Lower leg skin (tissue), 3 donors: ENCODE measurements around the gene SP6.

Experiments
- CTCF ChIP-seq, 3 donors: fragments of 450-650 bp; IDR thresholded peaks; one replicate each; pipeline ENCODE4 v1.5.1; 2016; ENCODE audit warnings: antibody characterized with exemption in 3 of 3, mild to moderate bottlenecking in 3 of 3, moderate library complexity in 2 of 3
- POLR2A ChIP-seq, 2 donors: fragments of 450-650 bp; IDR thresholded peaks; one replicate each; pipeline ENCODE4 v1.6.1; 2016 to 2017; ENCODE audit warnings: antibody characterized with exemption in 2 of 2, mild to moderate bottlenecking in 1 of 2, moderate library complexity in 1 of 2

GRCh38 chr17:47896672-47897490, 45.9 kb upstream of the SP6 start:
- TF ChIP-seq CTCF (IDR thresholded peaks at IDR 0.05) (no peak), POLR2A (IDR thresholded peaks at IDR 0.05) (no peak)
